Esophagus squamous epithelium (tissue), 5 donors: Measurements from ENCODE around the gene MOB1A. TPM values are rescaled to one million over a fixed set of nuclear protein-coding genes. Genes with fewer than 3 reads are reported as not detected.
"Not testable (repeated sequence)": the region's sequence is repeated elsewhere in the genome, so short reads cannot be mapped to it uniquely, and the experiment has no call there.

Source experiments
- DNase-seq: peaks from one replicate; lab custom pipeline; 2025; lab: John Stamatoyannopoulos, UW
- H3K27ac ChIP-seq, 4 donors: fragments of 200-600 bp; sonication (generic); one replicate each; pipeline ENCODE4 v1.5.1; 2016 to 2019; ENCODE audit warnings: mild to moderate bottlenecking in 1 of 4
- H3K27me3 ChIP-seq, 4 donors: fragments of 200-600 bp; sonication (generic); 1 replicate in 3 of 4; 2 replicates in 1 of 4; pipeline versions ENCODE4 v1.5.1 to v1.6.0; 2017 to 2021; ENCODE audit warnings: antibody characterized with exemption in 1 of 4
- H3K36me3 ChIP-seq, 3 donors: fragments of 200-600 bp; sonication (generic); one replicate each; pipeline ENCODE4 v1.5.1; 2016 to 2019
- H3K4me1 ChIP-seq, 3 donors: fragments of 200-600 bp; sonication (generic); one replicate each; pipeline ENCODE4 v1.5.1; 2017 to 2019
- H3K4me3 ChIP-seq, 4 donors: fragments of 200-600 bp; sonication (generic); 1 replicate in 3 of 4; 2 replicates in 1 of 4; pipeline ENCODE4 v1.5.1; 2016 to 2019; ENCODE audit warnings: mild to moderate bottlenecking in 2 of 4, moderate library complexity in 1 of 4
- H3K9me3 ChIP-seq, 3 donors: fragments of 200-600 bp; sonication (generic); one replicate each; pipeline ENCODE4 v1.5.1; 2016 to 2019
- CTCF ChIP-seq, 6 experiments: fragments of 450-650 bp in 4 of 6; fragments of 200-600 bp in 2 of 6; sonication (generic) in 2 of 6; IDR thresholded peaks; one replicate each; pipeline ENCODE4 v1.5.1; 2016 to 2019; ENCODE audit warnings: antibody characterized with exemption in 6 of 6, mild to moderate bottlenecking in 4 of 6, moderate library complexity in 4 of 6
- POLR2A ChIP-seq, 4 donors: fragments of 450-650 bp; IDR thresholded peaks; one replicate each; pipeline ENCODE4 v1.6.1; 2017; ENCODE audit warnings: antibody characterized with exemption in 4 of 4, mild to moderate bottlenecking in 4 of 4, moderate library complexity in 3 of 4
- WGBS, 2 donors: methylation state at CpG; one replicate each; pipeline ENCODE4 v1.1.5; 2018; 5-methylcytosine and 5-hydroxymethylcytosine counted together
- intact Hi-C: fragments of 100-400 bp; cut with DNase I; formaldehyde crosslinking; loops from one replicate; pipeline ENCODE4 v1.15.0; 2022
- total RNA-seq, 4 donors: library from RNA; depleted of rRNA; stranded (reverse); fragments of >200 nt; gene quantifications; one replicate each; pipeline ENCODE4 v1.1.0, GENCODE V29; 2016
- donor health status: DM: yes; HTN: yes; CAD: no.

Gene MOB1A
- total RNA-seq, 4 donors from 2014 or later, result 87.9 to 125 (median 102) TPM

DNA sequence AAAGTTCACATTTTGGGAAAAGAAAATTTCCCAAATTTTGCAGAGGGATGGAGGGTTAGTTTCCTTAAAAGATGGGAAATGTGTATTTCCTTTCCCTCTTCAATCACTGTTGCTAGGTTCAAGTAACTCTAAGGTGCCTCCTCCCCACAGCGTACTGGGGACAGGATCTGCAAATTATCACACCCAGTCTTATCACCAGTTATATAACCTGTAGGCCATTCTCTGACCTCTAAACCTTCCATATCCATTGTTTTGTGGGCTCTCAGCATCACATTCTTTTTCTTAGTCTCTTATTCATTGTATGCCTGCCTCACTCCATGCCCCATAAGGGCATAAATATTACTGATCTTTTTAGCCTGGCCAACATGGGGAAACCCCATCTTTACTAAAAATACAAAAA lies 16.1 kb upstream of the MOB1A start:
- TF ChIP-seq CTCF (IDR thresholded peaks at IDR 0.05), result no peak
- no peak for TF ChIP-seq POLR2A (IDR thresholded peaks at IDR 0.05)
- Histone ChIP-seq H3K4me3 (no peak overlapping the region), H3K4me1 (peaks cover 0 to 18% (median 10%) of the 10 kb centered on the region in 3 donors), H3K27ac (no peak overlapping the region), H3K27me3 (no peaks in the 10 kb centered on the region), H3K9me3 (no peaks in the 10 kb centered on the region), H3K36me3 (no peaks in the 10 kb centered on the region)
- WGBS, 2 donors, result 85 to 100% methylated on average over 1 of the region's 1 CpG
- no peak for DNase-seq
- intact Hi-C loops, result no loop called here

DNA sequence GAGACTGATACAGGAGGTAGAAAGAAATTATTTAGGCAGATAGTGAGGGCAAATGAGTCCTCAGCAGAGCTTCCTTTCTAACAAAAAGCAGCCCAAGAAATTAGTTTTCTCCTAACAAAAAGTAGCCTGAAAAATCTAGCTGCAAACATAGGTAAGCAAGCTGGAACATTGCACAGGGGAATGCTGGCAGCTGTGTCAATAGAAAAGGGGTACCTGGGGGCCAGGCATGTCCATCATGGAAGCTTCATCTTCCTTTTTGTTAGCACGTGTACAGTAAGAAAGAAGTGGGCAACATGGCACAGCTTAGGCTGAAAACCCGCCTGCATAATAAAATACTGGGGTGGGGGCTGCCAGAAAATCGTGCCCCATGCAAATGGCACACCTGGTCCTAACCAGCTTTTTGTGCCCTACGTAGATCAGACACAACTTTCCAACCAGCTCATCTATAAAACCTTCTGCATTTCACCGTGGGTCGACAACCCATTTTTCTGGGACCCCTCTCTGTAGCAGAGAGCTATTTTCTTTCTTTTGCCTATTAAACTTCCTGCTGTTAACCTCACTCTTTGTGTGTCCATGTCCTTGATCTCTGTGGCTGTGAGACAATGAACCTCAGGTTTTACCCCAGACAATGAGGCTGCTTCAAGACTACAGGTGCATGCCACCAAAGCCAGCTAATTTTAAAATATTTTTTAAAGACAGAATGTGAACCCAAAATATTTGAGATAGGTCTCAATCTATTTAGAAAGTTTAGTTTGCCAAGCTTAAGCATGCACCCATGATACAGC lies 13.1 kb upstream of the MOB1A start:
- DNase-seq, result no peak
- H3K36me3 ChIP-seq, result no peaks in the 10 kb centered on the region
- no peaks in the 10 kb centered on the region for H3K9me3 ChIP-seq
- TF ChIP-seq POLR2A (IDR thresholded peaks at IDR 0.05) (no peak), CTCF (IDR thresholded peaks at IDR 0.05) (no peak)
- 68 to 69% methylated on average over 6 of the region's 6 CpGs for WGBS, 2 donors
- intact Hi-C loops, result no loop called here
- no peaks in the 10 kb centered on the region for H3K27me3 ChIP-seq
- H3K4me1 ChIP-seq, result peaks cover 6 to 13% (median 10%) of the 10 kb centered on the region in 3 donors
- no peak overlapping the region for H3K27ac ChIP-seq
- no peak overlapping the region for H3K4me3 ChIP-seq

DNA sequence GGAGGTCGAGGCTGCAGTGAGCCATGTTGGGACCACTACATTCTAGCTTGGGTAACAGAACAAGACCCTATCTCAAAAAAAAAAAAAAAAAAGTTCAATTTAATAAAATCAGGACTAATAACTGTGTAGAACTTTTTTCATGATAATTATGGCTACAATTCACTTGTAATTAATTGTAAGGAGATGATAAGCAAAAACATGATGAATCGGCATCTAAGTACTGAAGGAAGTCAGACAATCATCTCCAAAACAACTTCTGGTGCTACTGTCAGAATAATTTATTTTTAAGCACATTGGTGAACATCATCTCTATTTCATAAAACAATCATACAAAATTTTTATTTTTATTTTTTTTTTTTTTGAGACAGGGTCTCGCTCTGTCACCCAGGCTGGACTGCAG lies 10.0 kb upstream of the MOB1A start:
- no peaks in the 10 kb centered on the region for H3K9me3 ChIP-seq
- WGBS, 2 donors, result 61 to 67% methylated on average over 3 of the region's 3 CpGs
- TF ChIP-seq CTCF (IDR thresholded peaks at IDR 0.05) (no peak), POLR2A (IDR thresholded peaks at IDR 0.05) (no peak)
- no peaks in the 10 kb centered on the region for H3K27me3 ChIP-seq
- H3K4me1 ChIP-seq, result peaks cover 6 to 13% (median 10%) of the 10 kb centered on the region in 3 donors
- intact Hi-C loops, result no loop called here
- no peaks in the 10 kb centered on the region for H3K36me3 ChIP-seq
- DNase-seq, result no peak
- no peak overlapping the region for H3K4me3 ChIP-seq
- no peak overlapping the region for H3K27ac ChIP-seq

- no peak overlapping the region for H3K4me3 ChIP-seq
- peaks cover 6 to 13% (median 10%) of the 10 kb centered on the region in 3 donors for H3K4me1 ChIP-seq
- H3K27ac ChIP-seq, result peak overlapping the region; percentile 49 to 70 (median 61)
- intact Hi-C loops, result no loop called here
- no peaks in the 10 kb centered on the region for H3K9me3 ChIP-seq
- no peaks in the 10 kb centered on the region for H3K36me3 ChIP-seq
- no peaks in the 10 kb centered on the region for H3K27me3 ChIP-seq
- WGBS, 2 donors, result 13 to 32% methylated on average over 5 to 6 of the region's 6 CpGs
- TF ChIP-seq POLR2A (IDR thresholded peaks at IDR 0.05), result no peak
- no peak for TF ChIP-seq CTCF (IDR thresholded peaks at IDR 0.05)
- DNase-seq, result no peak
Observed at GRCh38 chr2:74188018-74188601, 9.4 kb upstream of the MOB1A start.

- 93 to 95% methylated on average over 15 of the region's 15 CpGs for WGBS, 2 donors
- H3K36me3 ChIP-seq, DNase-seq, H3K4me3 ChIP-seq, H3K27me3 ChIP-seq, H3K9me3 ChIP-seq, intact Hi-C loops: not testable (repeated sequence)
- Histone ChIP-seq H3K27ac (peak overlapping the region in 2 of 4 donors; percentile 19 to 62), H3K4me1 (peaks cover 6 to 13% (median 10%) of the 10 kb centered on the region in 3 donors)
Observed at GRCh38 chr2:74186706-74187105, 8.0 kb upstream of the MOB1A start.
